Testis (tissue), 2 donors: ENCODE measurements around the gene SOSTDC1.

ENCODE experiments used
- CTCF ChIP-seq, 3 experiments: fragments of 450-650 bp in 2 of 3; fragments of 200-600 bp in 1 of 3; sonication (generic) in 1 of 3; IDR thresholded peaks; one replicate each; pipeline ENCODE4 v1.5.1; 2016 to 2019; ENCODE audit warnings: antibody characterized with exemption in 3 of 3, mild to moderate bottlenecking in 2 of 3, moderate library complexity in 1 of 3
- POLR2A ChIP-seq: fragments of 450-650 bp; IDR thresholded peaks from one replicate; pipeline ENCODE4 v1.6.1; 2017; ENCODE audit warnings: antibody characterized with exemption, mild to moderate bottlenecking, moderate library complexity

DNA sequence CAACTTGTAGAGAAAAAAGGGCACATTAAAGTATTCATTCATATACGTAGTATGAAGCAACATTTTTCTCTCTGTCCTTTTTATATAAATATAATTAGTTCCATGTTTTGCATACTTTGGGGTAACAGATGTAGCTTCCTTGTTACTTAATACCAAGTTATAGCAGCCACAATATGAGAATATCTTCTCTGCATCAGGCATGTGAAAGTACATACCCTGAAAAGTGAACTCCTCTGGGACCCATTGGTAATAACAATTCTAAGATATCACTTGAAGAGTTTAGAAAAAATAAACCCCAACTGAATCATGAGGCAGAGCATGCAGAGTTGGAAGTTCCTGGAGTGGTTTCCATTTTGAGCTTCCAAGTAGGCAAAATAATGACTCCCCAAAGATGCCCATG, 41.8 kb downstream of the SOSTDC1 start:
- TF ChIP-seq CTCF (IDR thresholded peaks at IDR 0.05) = no peak
- no peak for TF ChIP-seq POLR2A
